Measurements from ENCODE around the gene GTF2H4. TPM values are rescaled to one million over a fixed set of nuclear protein-coding genes. Genes with fewer than 3 reads are reported as not detected.
"Not testable (repeated sequence)": the region's sequence is repeated elsewhere in the genome, so short reads cannot be mapped to it uniquely, and the experiment has no call there.

The GTF2H4 gene
- total RNA-seq, 2 donors from 2014 or later, result 15.8 to 25.7 TPM

- H3K36me3 ChIP-seq, result no peaks in the 10 kb centered on the region
- TF ChIP-seq CTCF (IDR thresholded peaks at IDR 0.05), result no peak
- intact Hi-C loops (cut with DNase I), result no loop called here
- no peak overlapping the region for H3K27ac ChIP-seq
- H3K4me1 ChIP-seq, result peaks cover 3% of the 10 kb centered on the region
- no peaks in the 10 kb centered on the region for H3K27me3 ChIP-seq
- H3K4me3 ChIP-seq, result peak overlapping the region; percentile 85
- H3K9ac ChIP-seq (ENCODE audit: low read depth in 2 of 2, low read length in 2 of 2), result peak overlapping the region; percentile 71 to 91
- no peaks in the 10 kb centered on the region for H3K9me3 ChIP-seq
- DNase-seq, result no peak
Measured at GRCh38 chr6:30908700-30909099, 693 bp downstream of the GTF2H4 start.

DNA sequence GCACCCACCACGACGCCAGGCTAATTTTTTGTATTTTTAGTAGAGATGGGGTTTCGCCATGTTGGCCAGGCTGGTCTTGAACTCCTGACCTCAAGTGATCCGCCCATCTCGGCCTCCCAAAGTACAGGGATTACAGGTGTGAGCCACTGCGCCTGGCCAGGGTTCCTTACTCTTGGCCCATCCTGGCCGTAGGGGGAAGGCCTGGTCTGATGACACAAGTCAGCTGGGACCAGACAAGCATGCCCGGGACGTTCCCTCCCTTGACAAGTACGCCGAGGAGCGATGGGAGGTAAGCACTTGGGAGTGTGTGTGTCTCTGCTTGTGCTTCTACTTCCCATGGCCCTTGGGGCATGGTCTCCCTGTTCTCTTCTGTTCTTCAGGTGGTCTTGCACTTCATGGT lies 2.5 kb downstream of the GTF2H4 start:
- intact Hi-C loops (cut with DNase I); H3K9me3 ChIP-seq; H3K4me3 ChIP-seq; H3K9ac ChIP-seq (ENCODE audit: low read depth in 2 of 2, low read length in 2 of 2); H3K4me1 ChIP-seq; DNase-seq; H3K36me3 ChIP-seq; H3K27me3 ChIP-seq; H3K27ac ChIP-seq: not testable (repeated sequence)

GRCh38 chr6:30912746-30913520 lies 4.9 kb downstream of the GTF2H4 start:
- no peaks in the 10 kb centered on the region for H3K36me3 ChIP-seq

GRCh38 chr6:30913721-30914075 lies 5.7 kb downstream of the GTF2H4 start:
- no peaks in the 10 kb centered on the region for H3K36me3 ChIP-seq
- DNase-seq, result no peak
- TF ChIP-seq CTCF (IDR thresholded peaks at IDR 0.05), result no peak
- peak overlapping the region; percentile 80 for H3K27ac ChIP-seq
- intact Hi-C loops (cut with DNase I), result no loop called here
- peaks cover 4% of the 10 kb centered on the region for H3K4me1 ChIP-seq
- H3K9ac ChIP-seq (ENCODE audit: low read depth in 2 of 2, low read length in 2 of 2), result peak overlapping the region; percentile 32 to 70
- H3K4me3 ChIP-seq, result peak overlapping the region; percentile 55
- no peaks in the 10 kb centered on the region for H3K9me3 ChIP-seq
- H3K27me3 ChIP-seq, result no peaks in the 10 kb centered on the region

More at GRCh38 chr6:30912746-30913520, 4.9 kb downstream of the GTF2H4 start:
- Histone ChIP-seq H3K9me3 (no peaks in the 10 kb centered on the region), H3K9ac (ENCODE audit: low read depth in 2 of 2, low read length in 2 of 2) (peak overlapping the region in 1 of 2 donors; percentile 70), H3K27ac (peak overlapping the region; percentile 80), H3K27me3 (no peaks in the 10 kb centered on the region), H3K4me3 (no peak overlapping the region), H3K4me1 (peaks cover 6% of the 10 kb centered on the region)
- DNase-seq, result no peak
- no peak for TF ChIP-seq CTCF (IDR thresholded peaks at IDR 0.05)
- intact Hi-C loops (cut with DNase I), result no loop called here

- Histone ChIP-seq H3K4me1 (peaks cover 3% of the 10 kb centered on the region), H3K27ac (peak within 1 kb of the TSS; percentile 80), H3K36me3 (no peaks in the 10 kb centered on the region), H3K9ac (ENCODE audit: low read depth in 2 of 2, low read length in 2 of 2) (peak within 1 kb of the TSS; percentile 76 to 93), H3K9me3 (no peaks in the 10 kb centered on the region), H3K4me3 (peak within 1 kb of the TSS; percentile 55), H3K27me3 (no peaks in the 10 kb centered on the region)
- intact Hi-C loops (cut with DNase I), result no loop called here
- TF ChIP-seq CTCF (IDR thresholded peaks at IDR 0.05), result no peak
- peak; percentile 94 for DNase-seq
Measured at GRCh38 chr6:30914076-30914853, 6.3 kb downstream of the GTF2H4 start, which contains the start of gene VARS2. Gene VARS2 (plus strand): TSS chr6:30914238. CDS start chr6:30914837, 599 bp downstream.

Data from colonic mucosa (tissue), 4 donors.